Thyroid gland (tissue), 4 donors: ENCODE data around the gene SNX3.

ENCODE experiments used
- POLR2A ChIP-seq, 2 donors: fragments of 450-650 bp; IDR thresholded peaks; one replicate each; pipeline ENCODE4 v1.6.1; 2017; ENCODE audit warnings: antibody characterized with exemption in 2 of 2, mild to moderate bottlenecking in 2 of 2, moderate library complexity in 1 of 2
- TF ChIP-seq, protein P1 (sequence below), 6 experiments: fragments of 200-600 bp in 3 of 6; fragments of 450-650 bp in 3 of 6; sonication (generic) in 3 of 6; IDR thresholded peaks; one replicate each; pipeline ENCODE4 v1.5.1; 2016 to 2019; ENCODE audit warnings: antibody characterized with exemption in 6 of 6, mild to moderate bottlenecking in 2 of 6, inconsistent platforms in 1 of 6, moderate library complexity in 1 of 6

DNA sequence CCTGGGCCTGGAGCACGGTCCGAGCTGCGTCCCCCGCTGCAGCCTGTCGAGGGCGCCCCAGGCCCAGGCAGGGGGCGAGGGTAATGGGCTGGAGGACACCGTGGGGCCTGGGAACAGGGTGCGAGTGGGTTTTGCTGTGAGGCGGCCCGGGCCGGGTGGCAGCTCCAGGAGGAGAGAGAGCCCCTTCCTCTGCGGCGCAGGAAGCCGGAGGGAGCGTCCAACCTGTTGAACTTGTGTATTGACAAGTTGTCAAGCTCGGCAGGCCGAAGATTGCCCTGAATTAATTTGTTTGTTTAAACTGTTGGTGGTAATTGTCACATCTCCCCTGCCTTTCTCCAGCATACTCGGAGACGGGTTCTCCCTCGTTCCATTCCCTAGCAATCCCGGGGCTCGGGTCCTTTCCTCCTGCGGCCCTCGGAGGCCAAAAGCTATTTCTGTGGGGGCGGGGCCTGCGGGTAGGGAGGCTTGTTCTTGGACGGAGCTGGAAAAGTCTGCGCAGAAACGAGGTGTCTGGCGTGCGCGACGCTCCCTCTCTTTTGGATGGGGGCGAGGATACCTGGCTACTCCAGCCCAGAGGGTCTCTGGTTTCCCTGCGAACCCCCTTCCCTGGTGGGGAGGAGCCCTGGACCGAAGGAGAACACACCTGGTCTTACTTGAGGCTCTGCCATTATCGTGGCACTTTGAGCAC is 85.1 kb downstream of the SNX3 start:
- TF ChIP-seq, protein P1, sequence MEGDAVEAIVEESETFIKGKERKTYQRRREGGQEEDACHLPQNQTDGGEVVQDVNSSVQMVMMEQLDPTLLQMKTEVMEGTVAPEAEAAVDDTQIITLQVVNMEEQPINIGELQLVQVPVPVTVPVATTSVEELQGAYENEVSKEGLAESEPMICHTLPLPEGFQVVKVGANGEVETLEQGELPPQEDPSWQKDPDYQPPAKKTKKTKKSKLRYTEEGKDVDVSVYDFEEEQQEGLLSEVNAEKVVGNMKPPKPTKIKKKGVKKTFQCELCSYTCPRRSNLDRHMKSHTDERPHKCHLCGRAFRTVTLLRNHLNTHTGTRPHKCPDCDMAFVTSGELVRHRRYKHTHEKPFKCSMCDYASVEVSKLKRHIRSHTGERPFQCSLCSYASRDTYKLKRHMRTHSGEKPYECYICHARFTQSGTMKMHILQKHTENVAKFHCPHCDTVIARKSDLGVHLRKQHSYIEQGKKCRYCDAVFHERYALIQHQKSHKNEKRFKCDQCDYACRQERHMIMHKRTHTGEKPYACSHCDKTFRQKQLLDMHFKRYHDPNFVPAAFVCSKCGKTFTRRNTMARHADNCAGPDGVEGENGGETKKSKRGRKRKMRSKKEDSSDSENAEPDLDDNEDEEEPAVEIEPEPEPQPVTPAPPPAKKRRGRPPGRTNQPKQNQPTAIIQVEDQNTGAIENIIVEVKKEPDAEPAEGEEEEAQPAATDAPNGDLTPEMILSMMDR (IDR thresholded peaks at IDR 0.05), result peak in 2 of 6 experiments; percentile 14 to 31
- TF ChIP-seq POLR2A (IDR thresholded peaks at IDR 0.05), result no peak
